ENCODE measurements around the gene IRF4.
"Not testable (repeated sequence)": the region's sequence is repeated elsewhere in the genome, so short reads cannot be mapped to it uniquely, and the experiment has no call there.

IRF4 gene

DNA sequence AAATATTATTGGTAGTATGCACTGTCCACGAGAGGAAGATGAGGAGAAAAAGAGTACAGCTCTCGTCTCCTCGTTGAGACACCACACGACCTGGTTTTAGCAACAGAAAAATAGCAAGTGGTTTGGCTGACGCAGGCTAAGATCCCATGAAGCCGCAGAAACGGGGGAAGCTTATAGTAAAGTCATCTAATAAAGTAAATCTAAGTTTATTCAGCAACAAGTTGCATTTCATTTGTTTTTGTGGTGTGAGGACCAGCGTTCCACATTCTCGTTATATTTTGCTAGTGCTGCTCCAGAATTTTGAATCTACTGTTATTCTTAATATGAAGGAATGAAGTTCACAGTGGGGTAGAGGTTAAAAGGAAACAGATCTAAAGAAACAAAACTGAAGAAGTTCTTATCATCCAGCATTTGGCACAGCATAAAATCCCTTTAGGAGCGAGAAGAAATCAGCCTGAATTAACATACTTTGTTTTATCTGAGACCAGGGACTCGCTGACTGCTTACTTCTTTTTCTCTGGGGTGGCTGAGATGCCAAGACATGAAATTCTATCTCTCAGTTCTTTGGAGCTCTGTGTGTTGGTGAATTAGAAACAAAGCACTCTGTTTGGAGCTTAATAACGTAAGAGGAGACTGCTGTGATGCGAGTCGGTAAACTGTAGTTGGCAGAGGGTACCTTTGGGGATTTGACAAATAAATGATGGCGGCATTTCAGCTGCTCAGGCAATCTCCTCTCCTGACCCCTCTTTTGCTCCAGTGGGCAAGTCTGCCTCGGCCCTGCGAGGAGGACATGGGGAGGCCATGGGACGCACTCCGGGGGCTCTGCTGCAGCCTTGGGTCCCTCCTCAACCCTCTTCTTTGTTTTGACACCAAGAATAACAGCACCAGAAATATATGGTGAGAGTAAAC, 24.9 kb upstream of the IRF4 start:
- DNase-seq (ENCODE audit: low read depth) = no peak

GRCh38 chr6:367298-367794, 24.2 kb upstream of the IRF4 start:
- no peak for DNase-seq (ENCODE audit: low read depth)

DNA sequence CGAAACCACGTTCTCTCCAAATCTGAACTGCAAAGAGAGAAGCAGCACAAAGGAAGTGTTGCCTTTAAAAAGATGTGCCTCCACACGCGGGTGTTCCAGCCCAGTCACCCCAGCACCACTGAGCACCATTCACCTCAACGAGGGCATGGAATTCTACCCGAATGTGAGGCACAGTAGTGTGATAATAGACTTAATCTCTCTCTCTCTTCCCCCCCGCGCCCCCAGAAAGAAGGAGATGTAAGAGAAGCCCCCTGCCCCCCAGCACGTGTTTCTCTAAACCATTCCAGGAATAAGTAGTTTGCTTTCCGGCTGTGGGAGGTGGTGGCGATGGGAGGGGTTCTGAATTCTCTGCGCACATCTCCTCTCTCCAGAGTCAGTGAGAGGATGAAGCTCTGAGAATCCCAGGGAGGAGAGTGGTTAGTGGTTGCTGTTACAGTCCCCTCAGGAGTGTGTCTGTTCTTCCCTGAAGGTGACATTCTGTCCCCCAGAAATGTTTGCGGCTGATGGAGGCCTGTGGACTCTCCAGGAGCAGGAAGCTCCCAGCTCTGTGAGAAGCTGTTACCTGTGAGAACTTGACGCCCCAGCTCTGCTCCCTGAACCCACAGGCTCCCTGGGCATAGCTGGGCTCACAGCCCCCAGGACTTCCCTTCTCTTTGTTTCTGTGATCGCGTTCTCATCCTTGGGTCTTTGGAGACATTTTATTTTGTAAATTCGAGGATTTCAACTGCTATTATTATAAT, 23.5 kb upstream of the IRF4 start:
- DNase-seq (ENCODE audit: low read depth) = no peak

DNA sequence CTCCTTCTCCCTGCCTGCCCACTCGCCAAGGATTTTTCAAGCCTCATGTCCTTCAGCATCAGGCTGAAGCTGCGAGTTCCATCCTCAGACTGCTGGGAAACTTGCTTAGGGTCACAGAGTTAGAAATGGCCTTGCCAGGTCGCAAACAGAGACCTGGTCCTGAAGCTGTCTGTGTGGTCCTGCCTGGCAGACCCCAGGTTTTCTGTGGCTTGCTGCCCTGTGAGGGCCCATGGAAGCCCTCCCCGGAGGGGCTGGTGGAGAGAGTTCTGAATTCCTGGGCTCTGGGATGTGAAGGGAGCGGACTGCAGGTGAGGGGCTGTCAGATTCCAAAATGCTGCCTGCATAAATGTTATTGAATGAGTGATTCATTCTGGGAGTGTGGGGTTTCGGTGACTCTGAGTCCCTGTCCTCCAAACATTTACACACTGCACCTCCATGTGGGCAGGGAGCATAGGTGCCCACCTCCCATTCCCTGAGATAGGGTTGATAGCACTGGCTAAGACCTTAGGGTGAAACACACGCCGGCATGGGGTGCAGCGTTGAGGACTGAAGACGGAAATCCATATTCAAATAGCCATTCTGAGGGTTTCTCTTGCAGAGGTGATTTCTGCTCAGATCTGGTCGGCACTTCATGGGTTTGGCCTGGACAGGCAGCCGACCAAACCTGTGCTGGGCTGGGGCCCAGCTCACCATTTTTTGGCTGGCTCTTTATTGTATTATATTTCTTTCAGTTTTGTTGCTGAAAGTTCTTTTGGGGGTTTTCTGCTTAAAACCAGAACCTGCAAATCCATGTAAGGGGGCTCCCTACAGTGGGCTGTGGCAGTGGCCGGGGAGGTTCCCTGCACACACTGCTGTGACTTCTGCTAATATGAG, 21.8 kb upstream of the IRF4 start:
- DNase-seq (ENCODE audit: low read depth) = no peak

DNA sequence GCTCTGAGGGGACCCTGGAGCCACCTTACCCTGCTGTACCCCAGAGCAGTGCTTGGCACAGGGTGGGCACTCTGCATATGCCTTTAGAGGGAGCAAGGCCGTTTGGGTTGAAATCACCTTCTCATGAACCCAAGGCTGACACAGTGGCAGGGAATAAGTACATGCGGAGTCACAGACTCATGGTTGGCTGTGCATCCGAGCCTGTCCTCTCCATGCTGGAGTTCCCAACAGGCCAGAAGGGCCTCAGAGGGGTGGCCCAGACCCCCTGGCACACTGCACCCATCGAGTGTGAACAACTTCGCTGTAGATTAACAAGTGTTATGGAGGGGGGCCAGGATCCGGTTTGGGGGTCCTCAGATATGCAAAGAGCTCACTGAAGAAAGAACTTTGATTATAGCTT, 21.0 kb upstream of the IRF4 start:
- no peak for DNase-seq (ENCODE audit: low read depth)

- DNase-seq (ENCODE audit: low read depth) = not testable (repeated sequence)
These were observed 19.7 kb upstream of the IRF4 start for GRCh38 chr6:371851-372250.

DNA sequence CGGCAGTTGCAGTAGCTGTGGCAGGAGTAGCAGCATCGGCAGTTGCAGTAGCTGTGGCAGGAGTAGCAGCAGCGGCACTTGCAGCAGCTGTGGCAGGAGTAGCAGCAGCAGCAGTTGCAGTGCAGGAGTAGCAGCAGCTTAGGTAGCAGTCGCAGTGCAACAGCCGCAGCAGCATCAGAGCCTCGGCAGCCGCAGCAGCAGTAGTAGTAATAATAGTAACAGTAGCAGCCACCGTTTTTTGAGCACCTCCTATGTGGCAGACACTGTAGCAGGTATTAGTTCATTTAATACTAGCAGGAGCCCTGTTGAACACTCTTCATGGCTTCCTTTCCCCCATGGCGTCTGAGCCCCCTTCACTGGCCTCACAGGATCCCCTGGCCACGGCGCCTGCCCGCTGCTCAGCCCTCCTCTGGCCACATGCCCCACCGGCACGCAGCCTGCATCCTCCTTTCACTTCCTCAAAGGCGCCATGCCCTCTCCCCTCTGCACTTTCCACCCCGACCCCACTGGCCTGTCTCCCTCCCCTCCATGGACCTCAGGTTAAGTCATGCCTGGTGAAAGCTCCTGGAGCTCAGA, 19.1 kb upstream of the IRF4 start:
- no peak for DNase-seq (ENCODE audit: low read depth)

- no peak for DNase-seq (ENCODE audit: low read depth)
These were observed 18.5 kb upstream of the IRF4 start for GRCh38 chr6:373031-373430.

DNA sequence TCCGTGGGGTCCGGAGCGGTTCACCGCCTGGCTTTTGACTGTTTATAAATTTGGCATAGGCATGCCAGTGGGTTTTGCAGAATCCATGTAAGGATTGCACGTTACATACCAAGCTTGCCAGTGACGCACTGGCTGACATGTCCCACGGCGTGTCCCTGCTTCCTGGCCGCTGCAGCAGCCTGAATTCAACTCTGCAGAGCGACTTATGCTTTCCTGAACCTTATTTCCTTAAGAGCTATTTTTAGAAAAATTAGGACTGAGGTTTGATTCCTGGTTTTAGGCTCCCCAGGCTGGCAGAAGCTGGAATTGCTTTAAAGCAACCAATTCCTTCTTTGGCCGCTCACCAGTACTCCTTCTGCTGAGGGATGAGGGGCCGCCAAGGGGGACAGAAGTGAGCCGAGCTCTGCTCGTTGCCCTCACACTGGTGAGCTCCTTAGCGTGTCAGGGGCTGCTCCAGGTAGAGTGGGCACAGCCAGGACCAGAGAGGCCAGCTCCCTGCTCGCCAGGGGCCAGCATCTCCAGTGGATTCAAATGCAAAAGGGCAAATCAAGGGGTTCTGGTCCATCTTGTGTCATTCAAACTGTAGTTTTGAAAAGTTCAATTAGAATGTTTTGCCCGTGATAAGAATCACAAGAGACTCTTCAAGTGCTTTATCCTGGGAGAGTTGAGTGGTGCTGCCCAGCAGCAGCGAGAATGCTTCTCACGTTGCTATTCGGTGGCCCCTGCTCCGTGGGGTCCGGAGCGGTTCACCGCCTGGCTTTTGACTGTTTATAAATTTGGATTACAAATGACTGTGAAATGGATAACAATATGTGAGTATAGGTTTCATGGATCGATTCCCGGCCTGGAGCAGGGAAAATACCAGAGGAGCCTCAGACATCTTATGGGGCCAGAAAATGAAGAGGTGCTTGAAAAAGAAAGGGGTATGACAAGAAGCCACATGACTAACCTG, 17.5 kb upstream of the IRF4 start:
- DNase-seq (ENCODE audit: low read depth) = no peak

DNA sequence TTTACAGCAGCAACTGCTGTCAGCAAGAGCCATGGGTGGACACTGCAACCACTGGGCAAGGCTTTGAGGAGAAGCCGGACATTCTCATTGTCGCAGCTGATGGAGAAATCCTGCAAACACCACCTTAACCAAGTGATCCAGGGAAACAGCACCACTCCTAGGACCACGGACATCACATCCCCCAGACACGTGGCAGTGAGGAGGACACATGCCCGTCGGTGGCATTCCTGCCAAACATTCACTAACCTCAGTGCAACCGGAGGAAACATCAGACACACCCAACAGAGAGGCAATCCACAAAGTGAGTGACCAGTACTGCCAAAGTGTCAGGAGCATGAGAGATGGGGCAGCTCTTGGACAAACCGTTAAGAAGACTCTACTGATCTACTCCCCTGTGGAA, 16.6 kb upstream of the IRF4 start:
- DNase-seq (ENCODE audit: low read depth) = no peak

GRCh38 chr6:376827-377640, 14.5 kb upstream of the IRF4 start:
- DNase-seq (ENCODE audit: low read depth) = no peak

DNA sequence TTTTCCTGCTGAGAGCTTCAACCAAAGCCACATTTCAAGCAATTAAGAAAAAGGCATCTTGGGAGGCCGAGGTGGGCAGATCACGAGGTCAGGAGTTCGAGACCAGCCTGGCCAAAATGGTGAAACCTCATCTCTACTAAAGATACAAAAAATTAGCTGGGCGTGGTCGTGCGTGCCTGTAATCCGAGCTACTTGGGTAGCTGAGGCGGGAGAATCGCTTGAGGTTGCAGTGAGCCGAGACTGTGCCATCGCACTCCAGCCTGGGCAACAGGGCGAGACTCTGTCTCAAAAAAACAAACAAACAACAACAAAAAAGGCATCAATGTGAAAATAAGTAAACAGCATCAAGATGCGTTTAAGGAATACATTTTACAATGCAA, 13.9 kb upstream of the IRF4 start:
- DNase-seq (ENCODE audit: low read depth) = not testable (repeated sequence)

DNA sequence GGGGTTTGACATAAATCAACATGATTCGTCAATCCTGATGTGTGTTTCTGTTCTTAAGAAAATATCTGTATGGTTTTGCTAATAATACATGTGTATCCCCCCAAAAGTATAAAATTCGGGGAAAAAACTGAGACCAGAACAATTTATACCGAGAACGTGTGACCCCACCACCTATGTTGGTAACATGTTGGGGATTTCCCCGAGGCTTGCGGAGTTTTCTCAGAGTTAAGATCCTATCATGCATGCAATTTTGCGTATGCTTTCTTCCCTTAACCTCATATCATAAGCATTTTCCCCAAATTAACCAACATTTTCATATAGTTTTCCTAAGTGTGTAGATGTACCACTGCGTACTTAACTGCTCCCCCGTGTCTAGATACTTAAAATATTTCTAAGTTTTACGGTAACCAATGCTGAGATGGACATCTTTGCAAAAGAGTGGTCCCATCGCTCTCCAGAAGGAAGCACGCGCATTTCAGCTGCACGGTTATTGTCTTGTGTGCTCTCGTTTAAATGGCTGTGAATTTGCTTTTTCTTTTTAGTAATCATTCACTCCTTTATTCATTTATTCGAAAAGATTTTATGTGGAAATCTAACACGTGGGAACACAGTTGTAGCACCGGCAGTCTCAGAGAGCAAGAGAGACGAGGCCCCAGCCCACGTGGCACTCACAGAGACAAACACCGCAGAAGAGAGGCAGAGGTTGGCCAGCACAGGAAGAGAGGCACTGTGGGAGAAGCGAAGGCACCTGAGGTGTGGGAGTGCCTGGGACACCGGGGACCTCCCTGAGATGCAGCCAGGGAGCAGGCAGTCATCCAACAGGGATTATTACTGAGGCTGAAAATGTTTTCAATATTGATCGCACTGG, 13.2 kb upstream of the IRF4 start:
- no peak for DNase-seq (ENCODE audit: low read depth)

DNA sequence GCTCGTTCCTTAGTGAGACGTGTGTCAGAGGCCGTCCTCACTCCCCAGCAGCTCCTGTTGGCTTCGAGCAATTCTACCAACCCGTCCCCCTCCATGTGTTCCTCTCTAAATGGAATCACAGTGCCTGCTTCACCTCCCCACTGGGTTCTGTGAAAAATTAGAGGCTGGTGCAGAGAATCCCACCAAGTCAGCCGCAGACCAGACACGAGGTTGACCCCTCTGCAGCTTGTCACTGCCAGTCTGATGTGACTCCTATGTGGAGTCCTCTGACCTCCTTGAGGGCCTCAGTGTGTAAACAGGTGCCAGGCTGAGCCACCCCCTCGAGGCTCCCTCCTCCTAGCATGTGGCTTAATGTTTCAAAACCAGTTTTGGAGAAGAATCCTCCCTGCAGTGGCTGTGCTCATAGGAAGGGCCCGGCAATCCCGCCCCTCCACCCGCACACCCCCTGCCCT, 12.6 kb upstream of the IRF4 start:
- no peak for DNase-seq (ENCODE audit: low read depth)

DNA sequence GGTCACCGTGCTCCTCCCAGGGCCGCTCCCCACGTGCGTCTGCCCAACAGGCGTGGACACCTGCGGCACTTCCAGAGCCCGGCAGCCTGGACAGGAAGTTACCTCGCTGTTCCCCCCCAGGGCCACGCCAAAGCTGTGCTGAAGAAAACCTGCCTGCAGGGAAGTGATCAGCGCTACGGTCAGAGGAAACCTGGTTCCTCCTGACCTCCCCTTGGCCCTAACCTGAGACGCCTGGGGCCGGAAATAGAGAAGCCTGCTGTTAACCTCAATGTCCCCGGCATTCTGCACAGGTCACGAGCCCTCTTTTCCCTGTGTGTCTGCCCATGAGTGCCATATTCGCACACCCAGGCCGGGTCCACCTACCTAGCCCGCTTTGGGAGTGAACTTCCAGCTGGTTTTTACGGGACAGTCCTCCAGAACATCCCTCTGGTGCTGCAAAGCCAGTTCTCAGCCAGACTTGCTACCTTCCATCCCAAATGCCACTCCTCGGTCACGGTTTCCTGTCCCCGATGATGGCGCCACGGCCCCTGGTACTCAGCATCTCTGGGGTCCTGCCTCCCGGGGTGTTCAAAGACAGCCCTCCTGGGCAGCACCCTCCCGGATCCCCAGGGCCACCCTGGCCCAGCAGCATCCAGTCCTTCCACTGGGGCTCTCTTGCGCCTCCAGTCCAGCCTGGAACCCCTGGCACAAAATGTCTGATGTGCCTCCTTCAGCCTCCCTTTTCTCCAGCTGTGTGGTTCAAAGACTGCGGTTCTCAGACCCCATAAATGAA, 12.0 kb upstream of the IRF4 start:
- DNase-seq (ENCODE audit: low read depth) = no peak

DNA sequence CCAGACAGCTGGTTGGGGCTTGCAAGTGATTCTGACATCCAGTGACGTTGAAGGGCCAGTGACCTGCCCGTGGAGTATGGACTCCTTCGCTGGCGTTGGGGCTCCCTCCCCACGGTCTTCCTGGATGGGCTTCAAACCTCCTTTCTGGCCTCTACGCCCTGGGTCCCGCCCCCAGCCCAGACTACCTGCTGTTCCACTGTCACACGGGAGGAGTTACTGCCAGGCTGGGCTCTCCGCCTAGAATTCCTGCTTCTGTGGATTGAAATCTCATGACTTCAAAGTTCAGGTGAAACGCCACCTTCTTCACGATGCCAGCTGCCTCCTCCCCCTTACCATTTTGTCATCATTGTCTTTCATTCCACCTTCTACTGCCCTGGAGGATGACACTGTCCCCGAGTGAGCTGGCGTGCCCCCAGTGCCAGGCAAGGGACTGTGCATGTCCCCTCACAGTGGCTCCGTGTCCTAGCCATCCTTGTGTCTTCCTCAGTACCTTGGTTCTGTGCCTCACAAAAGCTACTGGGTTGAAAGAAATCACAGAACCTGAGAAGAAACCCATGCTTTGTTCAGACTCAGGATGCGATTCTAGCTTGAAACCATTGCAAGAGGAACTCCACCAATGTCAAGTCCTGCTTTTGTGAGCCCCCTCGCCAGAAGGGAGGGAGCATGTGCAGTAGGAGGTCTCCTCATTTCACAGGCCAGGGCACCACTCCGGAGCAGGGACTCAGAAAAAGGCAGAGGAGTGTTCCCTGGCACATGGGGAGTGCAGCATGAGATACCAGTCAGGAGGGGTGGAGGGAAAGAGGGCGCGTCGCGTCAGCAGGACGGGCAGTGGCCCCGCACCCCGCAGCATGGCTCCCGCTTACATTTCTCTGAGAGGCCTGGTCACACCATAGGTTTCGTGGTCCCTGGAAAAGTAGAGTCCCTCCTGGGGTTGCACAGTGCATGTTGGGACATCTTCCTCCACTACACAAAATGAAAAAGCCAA, 11.0 kb upstream of the IRF4 start:
- DNase-seq (ENCODE audit: low read depth) = no peak
